Mammary epithelial cell (primary cell): ENCODE data around the gene FANCB.

Experiments
- EZH2 ChIP-seq: IDR thresholded peaks from 2 replicates; pipeline ENCODE4 v1.6.1; 2012; ENCODE audit warnings: low read length, inconsistent platforms, borderline replicate concordance
- TF ChIP-seq, protein P1 (sequence below), 2 donors: IDR thresholded peaks in 1 of 2; conservative IDR thresholded peaks in 1 of 2; 2 replicates each; pipeline ENCODE4 v1.5.1; 2011 to 2012; ENCODE audit warnings: inconsistent platforms in 2 of 2, low read length in 2 of 2, mild to moderate bottlenecking in 2 of 2, control low read depth in 1 of 2, low read depth in 1 of 2; ENCODE audit not compliant: insufficient read depth in 1 of 2; ENCODE audit errors: extremely low read depth in 1 of 2

DNA sequence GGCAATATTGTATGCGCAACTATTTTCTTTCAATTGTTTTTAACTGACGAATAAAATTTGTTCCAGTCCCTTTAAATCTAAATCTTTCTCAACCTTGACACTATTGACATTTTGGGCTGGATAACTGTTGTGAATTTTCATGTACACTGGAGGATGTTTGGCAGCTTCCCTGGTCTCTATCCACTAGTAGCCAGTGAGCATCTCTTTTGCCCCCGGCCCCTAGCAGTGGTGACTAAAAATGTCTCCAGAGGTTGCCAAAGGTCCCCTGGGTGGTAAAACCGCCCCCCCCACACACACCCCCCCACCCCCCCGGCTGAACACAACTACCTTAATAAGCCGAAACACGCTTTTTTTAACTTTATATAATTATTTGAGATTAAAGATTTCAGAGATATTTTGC, 514 bp downstream of the FANCB start:
- TF ChIP-seq, protein P1, sequence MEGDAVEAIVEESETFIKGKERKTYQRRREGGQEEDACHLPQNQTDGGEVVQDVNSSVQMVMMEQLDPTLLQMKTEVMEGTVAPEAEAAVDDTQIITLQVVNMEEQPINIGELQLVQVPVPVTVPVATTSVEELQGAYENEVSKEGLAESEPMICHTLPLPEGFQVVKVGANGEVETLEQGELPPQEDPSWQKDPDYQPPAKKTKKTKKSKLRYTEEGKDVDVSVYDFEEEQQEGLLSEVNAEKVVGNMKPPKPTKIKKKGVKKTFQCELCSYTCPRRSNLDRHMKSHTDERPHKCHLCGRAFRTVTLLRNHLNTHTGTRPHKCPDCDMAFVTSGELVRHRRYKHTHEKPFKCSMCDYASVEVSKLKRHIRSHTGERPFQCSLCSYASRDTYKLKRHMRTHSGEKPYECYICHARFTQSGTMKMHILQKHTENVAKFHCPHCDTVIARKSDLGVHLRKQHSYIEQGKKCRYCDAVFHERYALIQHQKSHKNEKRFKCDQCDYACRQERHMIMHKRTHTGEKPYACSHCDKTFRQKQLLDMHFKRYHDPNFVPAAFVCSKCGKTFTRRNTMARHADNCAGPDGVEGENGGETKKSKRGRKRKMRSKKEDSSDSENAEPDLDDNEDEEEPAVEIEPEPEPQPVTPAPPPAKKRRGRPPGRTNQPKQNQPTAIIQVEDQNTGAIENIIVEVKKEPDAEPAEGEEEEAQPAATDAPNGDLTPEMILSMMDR (conservative IDR thresholded peaks at IDR 0.05 in 1 of 2, IDR thresholded peaks at IDR 0.05 in 1 of 2; ENCODE audit: extremely low read depth in 1 of 2, insufficient read depth in 1 of 2, low read depth in 1 of 2, low read length in 2 of 2): no peak
- no peak for TF ChIP-seq EZH2
